Endometrium (tissue), 2 donors: ENCODE measurements around the gene PRKCG.

Experiments
- FAIRE-seq: peaks from 2 replicates; lab custom pipeline; 2012; peaks lifted over from hg19 to GRCh38; lab: Jason Lieb, UNC
- donor health status: control.
- donor health status: control.

PRKCG gene

GRCh38 chr19:53898636-53899341 lies 16.8 kb downstream of the PRKCG start:
- FAIRE-seq = no peak

- FAIRE-seq = no peak
These were observed 18.3 kb downstream of the PRKCG start for GRCh38 chr19:53900191-53900860.

GRCh38 chr19:53903055-53903680 lies 21.2 kb downstream of the PRKCG start:
- no peak for FAIRE-seq

- no peak for FAIRE-seq
These were observed 22.9 kb downstream of the PRKCG start for GRCh38 chr19:53904909-53905308.

GRCh38 chr19:53905787-53906186 lies 23.8 kb downstream of the PRKCG start:
- FAIRE-seq = no peak

GRCh38 chr19:53906211-53907192 lies 24.5 kb downstream of the PRKCG start:
- FAIRE-seq = no peak

GRCh38 chr19:53907193-53907581 lies 25.2 kb downstream of the PRKCG start:
- FAIRE-seq = no peak

- FAIRE-seq = no peak
These were observed 25.7 kb downstream of the PRKCG start for GRCh38 chr19:53907690-53908089.

- no peak for FAIRE-seq
These were observed 26.3 kb downstream of the PRKCG start for GRCh38 chr19:53908106-53908934.

- no peak for FAIRE-seq
These were observed 27.0 kb downstream of the PRKCG start, which contains the start of gene CACNG7 for GRCh38 chr19:53908935-53909415. TSS of gene CACNG7 (plus strand) at chr19:53909278. CDS start at chr19:53912832, 3,554 bp downstream.

- no peak for FAIRE-seq
These were observed 27.6 kb downstream of the PRKCG start for GRCh38 chr19:53909471-53910169.

GRCh38 chr19:53910170-53910518 lies 28.1 kb downstream of the PRKCG start:
- FAIRE-seq = no peak

GRCh38 chr19:53912653-53913052 lies 30.7 kb downstream of the PRKCG start:
- no peak for FAIRE-seq

- FAIRE-seq = no peak
These were observed 33.0 kb downstream of the PRKCG start for GRCh38 chr19:53915000-53915399.

- no peak for FAIRE-seq
These were observed 34.0 kb downstream of the PRKCG start for GRCh38 chr19:53916004-53916403.

GRCh38 chr19:53917356-53917755 lies 35.4 kb downstream of the PRKCG start:
- FAIRE-seq = no peak

GRCh38 chr19:53927739-53928138 lies 45.7 kb downstream of the PRKCG start:
- no peak for FAIRE-seq

GRCh38 chr19:53936029-53936428 lies 54.0 kb downstream of the PRKCG start:
- FAIRE-seq = no peak

- no peak for FAIRE-seq
These were observed 60.2 kb downstream of the PRKCG start for GRCh38 chr19:53942001-53942786.

GRCh38 chr19:53944416-53944815 lies 62.4 kb downstream of the PRKCG start:
- FAIRE-seq = no peak
